K562 (cell line): ENCODE data around the gene ZNF77. TPM values are rescaled to one million over a fixed set of nuclear protein-coding genes. Genes with fewer than 3 reads are reported as not detected.
A peak's percentile ranks its signal among the peaks of the same experiment; 100 is the strongest.

Experiments
- AFF1 ChIP-seq, 2 experiments: fragments of 450-650 bp; IDR thresholded peaks; 2 replicates each; pipeline ENCODE4 v1.6.1; 2018; ENCODE audit warnings: mild to moderate bottlenecking in 2 of 2, low read depth in 1 of 2; ENCODE audit not compliant: partially characterized antibody in 2 of 2
- CBFA2T3 ChIP-seq: fragments of 450-650 bp; IDR thresholded peaks from 2 replicates; pipeline ENCODE4 v1.6.1; 2017
- E2F5 ChIP-seq: sonication (generic); formaldehyde crosslinking; IDR thresholded peaks from 2 replicates; pipeline ENCODE4 v1.8.0; 2022; ENCODE audit warnings: mild to moderate bottlenecking, missing genetic modification reagents
- E2F8 ChIP-seq: fragments of 450-650 bp; IDR thresholded peaks from 2 replicates; pipeline ENCODE4 v1.7.1; 2018; ENCODE audit warnings: mild to moderate bottlenecking, low read depth; ENCODE audit not compliant: partially characterized antibody
- FOXA1 ChIP-seq: fragments of 450-650 bp; IDR thresholded peaks from 2 replicates; pipeline ENCODE4 v1.6.1; 2016; ENCODE audit warnings: mild to moderate bottlenecking, borderline replicate concordance
- HNRNPK ChIP-seq: fragments of 200-400 bp; formaldehyde crosslinking; IDR thresholded peaks from one replicate; pipeline ENCODE4 v1.6.1; 2018; ENCODE audit warnings: mild to moderate bottlenecking, low read depth, low read length; ENCODE audit not compliant: poor library complexity, severe bottlenecking
- IRF9 ChIP-seq: fragments of 450-650 bp; IDR thresholded peaks from 2 replicates; pipeline ENCODE4 v1.6.1; 2016; ENCODE audit warnings: missing biosample characterization, missing genetic modification characterization
- KAT2B ChIP-seq: IDR thresholded peaks from one replicate; pipeline ENCODE4 v1.6.1; 2012; ENCODE audit warnings: low read depth, mild to moderate bottlenecking, control low read depth, inconsistent platforms, low read length, moderate library complexity
- LARP7 ChIP-seq: fragments of 450-650 bp; IDR thresholded peaks from 2 replicates; pipeline ENCODE4 v1.6.1; 2016
- MECOM ChIP-seq: fragments of 250-450 bp; sonication (Bioruptor Pico); IDR thresholded peaks from 2 replicates; pipeline ENCODE4 v1.8.0; 2022; ENCODE audit warnings: inconsistent platforms
- NFIC ChIP-seq: fragments of 450-650 bp; IDR thresholded peaks from 2 replicates; pipeline ENCODE4 v1.6.1; 2017; ENCODE audit warnings: mild to moderate bottlenecking, inconsistent platforms
- RB1 ChIP-seq: fragments of 450-650 bp; IDR thresholded peaks from 2 replicates; pipeline ENCODE4 v1.6.1; 2017; ENCODE audit warnings: low read depth, mild to moderate bottlenecking
- RFX5 ChIP-seq: IDR thresholded peaks from 2 replicates; pipeline ENCODE4 v1.6.1; 2011; ENCODE audit warnings: low read depth, mild to moderate bottlenecking, improper control_type of control experiment, low read length
- RNF219 ChIP-seq: fragments of 250-450 bp; sonication (Bioruptor Pico); IDR thresholded peaks from 2 replicates; pipeline ENCODE4 v1.5.0; 2022; ENCODE audit warnings: mild to moderate bottlenecking
- SOX6 ChIP-seq: fragments of 450-650 bp; IDR thresholded peaks from 2 replicates; pipeline ENCODE4 v1.6.1; 2014; ENCODE audit warnings: mild to moderate bottlenecking
- TAL1 ChIP-seq: fragments of 450-650 bp; IDR thresholded peaks from 2 replicates; pipeline ENCODE4 v1.6.1; 2016; ENCODE audit warnings: mild to moderate bottlenecking
- ZNF384 ChIP-seq: IDR thresholded peaks from 2 replicates; pipeline ENCODE4 v1.6.1; 2012; ENCODE audit warnings: low read depth, low read length, improper control_type of control experiment
- ZNF76 ChIP-seq: fragments of 250-450 bp; sonication (Bioruptor Pico); IDR thresholded peaks from 2 replicates; pipeline ENCODE4 v1.4.0; 2020; ENCODE audit warnings: mild to moderate bottlenecking, moderate library complexity, borderline replicate concordance
- polyA plus RNA-seq, 8 experiments: library from polyadenylated mRNA; depleted of rRNA in 4 of 8; stranded (reverse) in 5 of 8; unstranded in 3 of 8; fragments of >200 nt; fragmentation: Nextera tagmentation in 2 of 8; fragmentation: Illumina TruSeq in 1 of 8; extraction: Ambion mirVana in 2 of 8; extraction: Trizol in 1 of 8; gene quantifications; 2 replicates each; pipeline versions ENCODE4 v1.2.1 to v1.2.3, GENCODE V29; 2011 to 2014; ENCODE audit warnings: inconsistent platforms in 1 of 8, missing spikeins in 1 of 8
- total RNA-seq, 7 experiments: library from RNA; depleted of rRNA in 6 of 7; stranded (reverse); fragments of >200 nt in 6 of 7; fragmentation: Illumina TruSeq in 2 of 7; extraction: Trizol in 2 of 7; gene quantifications; 2 replicates each; pipeline versions ENCODE4 v1.2.1 to v1.2.3, GENCODE V29; 2011 to 2021; ENCODE audit warnings: low replicate concordance in 1 of 7

Gene ZNF77
- total and polyA plus RNA-seq, 9 of the 15 experiments (the other 6 are each of a cell fraction or from before 2014, with no cell fraction given), result 4.3 to 14.5 (median 7.7) TPM

GRCh38 chr19:2962018-2962670 is 17.4 kb upstream of the ZNF77 start (continued):
- TF ChIP-seq AFF1 (IDR thresholded peaks at IDR 0.05; ENCODE audit: low read depth in 1 of 2, partially characterized antibody in 2 of 2), result peak in 1 of 2 experiments; percentile 53
- TF ChIP-seq FOXA1, result no peak
- no peak for TF ChIP-seq TAL1
- TF ChIP-seq RFX5, result peak; percentile 59; the same call in 1 of the 2 replicates
- no peak for TF ChIP-seq ZNF384
- TF ChIP-seq MECOM (CRISPR knock-in tag), result no peak
- peak; percentile 14; the same call in 1 of the 2 replicates for TF ChIP-seq SOX6
- peak; percentile 73 for TF ChIP-seq RB1
- TF ChIP-seq CBFA2T3, result no peak
- TF ChIP-seq IRF9 (tag), result 0 out of 2 replicates have a peak, but pooled peaks have one; percentile 12
- no peak for TF ChIP-seq E2F5 (CRISPR knock-in tag)
- TF ChIP-seq LARP7, result no peak
- TF ChIP-seq NFIC, result 0 out of 2 replicates have a peak, but pooled peaks have one; percentile 14
- 0 out of 2 replicates have a peak, but pooled peaks have one; percentile 62 for TF ChIP-seq RNF219 (CRISPR knock-in tag)
- TF ChIP-seq KAT2B, result no peak
- TF ChIP-seq HNRNPK, result no peak
- TF ChIP-seq ZNF76, result 0 out of 2 replicates have a peak, but pooled peaks have one; percentile 57
- TF ChIP-seq E2F8, result peak; percentile 70
